ACC112 (cell line): ENCODE results near the gene PNCK.

Experiments
- H2AFZ ChIP-seq: fragments of 200-600 bp; sonication (generic); one replicate; pipeline ENCODE4 v1.6.0; 2017; ENCODE audit warnings: antibody characterized with exemption, low read length; ENCODE audit not compliant: unreplicated experiment
- H3K27ac ChIP-seq: fragments of 200-600 bp; sonication (generic); 2 replicates; pipeline ENCODE4 v1.5.1; 2014; ENCODE audit warnings: low read depth, mild to moderate bottlenecking, antibody characterized with exemption, low read length, moderate library complexity
- H3K27me3 ChIP-seq: fragments of 200-600 bp; sonication (generic); 2 replicates; pipeline ENCODE4 v1.6.1; 2014; ENCODE audit warnings: mild to moderate bottlenecking, antibody characterized with exemption, low read length, moderate library complexity, mixed read lengths; ENCODE audit not compliant: insufficient read depth
- H3K36me3 ChIP-seq: fragments of 200-600 bp; sonication (generic); 2 replicates; pipeline ENCODE4 v1.6.1; 2016; ENCODE audit warnings: mild to moderate bottlenecking, antibody characterized with exemption, low read length, moderate library complexity, mixed read lengths; ENCODE audit not compliant: insufficient read depth
- H3K4me1 ChIP-seq: fragments of 200-600 bp; sonication (generic); one replicate; pipeline ENCODE4 v1.6.1; 2016; ENCODE audit warnings: low read length, mixed read lengths; ENCODE audit not compliant: insufficient read depth, unreplicated experiment, control insufficient read depth
- H3K4me3 ChIP-seq: fragments of 200-600 bp; sonication (generic); 2 replicates; pipeline ENCODE4 v1.5.1; 2014; ENCODE audit warnings: mild to moderate bottlenecking, low read depth, low read length
- H3K79me2 ChIP-seq: fragments of 200-600 bp; sonication (generic); one replicate; pipeline ENCODE4 v1.6.0; 2016; ENCODE audit warnings: low read length; ENCODE audit not compliant: control insufficient read depth, unreplicated experiment, insufficient read depth

PNCK gene

GRCh38 chrX:153624196-153625091 lies 49.2 kb downstream of the PNCK start:
- H3K4me3 ChIP-seq = no peak overlapping the region
- H3K27me3 ChIP-seq = peaks cover 18% of the 10 kb centered on the region; the same call in 1 of the 2 replicates
- H3K79me2 ChIP-seq = no peaks in the 10 kb centered on the region
- H2AFZ ChIP-seq = no peak overlapping the region
- no peaks in the 10 kb centered on the region for H3K4me1 ChIP-seq
- no peak overlapping the region for H3K27ac ChIP-seq
- H3K36me3 ChIP-seq = no peaks in the 10 kb centered on the region

- Histone ChIP-seq H2AFZ (no peak overlapping the region), H3K4me1 (no peaks in the 10 kb centered on the region), H3K27ac (no peak overlapping the region), H3K27me3 (peaks cover 19% of the 10 kb centered on the region), H3K36me3 (no peaks in the 10 kb centered on the region), H3K79me2 (no peaks in the 10 kb centered on the region), H3K4me3 (no peak overlapping the region)
Observed at GRCh38 chrX:153623310-153624029, 50.1 kb downstream of the PNCK start.

- no peaks in the 10 kb centered on the region for H3K79me2 ChIP-seq
- no peak overlapping the region for H3K27ac ChIP-seq
- H2AFZ ChIP-seq = no peak overlapping the region
- no peaks in the 10 kb centered on the region for H3K4me1 ChIP-seq
- H3K36me3 ChIP-seq = no peaks in the 10 kb centered on the region
- no peak overlapping the region for H3K4me3 ChIP-seq
- peaks cover 26% of the 10 kb centered on the region for H3K27me3 ChIP-seq
Observed at GRCh38 chrX:153622661-153623309, 50.8 kb downstream of the PNCK start.

GRCh38 chrX:153621949-153622598 lies 51.5 kb downstream of the PNCK start:
- no peak overlapping the region for H3K4me3 ChIP-seq
- H3K79me2 ChIP-seq = no peaks in the 10 kb centered on the region
- no peaks in the 10 kb centered on the region for H3K36me3 ChIP-seq
- H3K27me3 ChIP-seq = peaks cover 32% of the 10 kb centered on the region
- no peak overlapping the region for H3K27ac ChIP-seq
- H2AFZ ChIP-seq = no peak overlapping the region
- no peaks in the 10 kb centered on the region for H3K4me1 ChIP-seq

- H3K4me3 ChIP-seq = no peak overlapping the region
- peaks cover 41% of the 10 kb centered on the region for H3K27me3 ChIP-seq
- no peaks in the 10 kb centered on the region for H3K4me1 ChIP-seq
- H3K27ac ChIP-seq = no peak overlapping the region
- H3K79me2 ChIP-seq = no peaks in the 10 kb centered on the region
- H3K36me3 ChIP-seq = no peaks in the 10 kb centered on the region
- H2AFZ ChIP-seq = no peak overlapping the region
Observed at GRCh38 chrX:153620576-153620975, 53.0 kb downstream of the PNCK start.
